Esophagus squamous epithelium (tissue), 4 donors: ENCODE measurements around the gene FAM3D.

ENCODE experiments used
- CTCF ChIP-seq, 6 experiments: fragments of 450-650 bp in 4 of 6; fragments of 200-600 bp in 2 of 6; sonication (generic) in 2 of 6; IDR thresholded peaks; one replicate each; pipeline ENCODE4 v1.5.1; 2016 to 2019; ENCODE audit warnings: antibody characterized with exemption in 6 of 6, mild to moderate bottlenecking in 4 of 6, moderate library complexity in 4 of 6
- POLR2A ChIP-seq, 4 donors: fragments of 450-650 bp; IDR thresholded peaks; one replicate each; pipeline ENCODE4 v1.6.1; 2017; ENCODE audit warnings: antibody characterized with exemption in 4 of 4, mild to moderate bottlenecking in 4 of 4, moderate library complexity in 3 of 4

- no peak for TF ChIP-seq CTCF (IDR thresholded peaks at IDR 0.05)
- TF ChIP-seq POLR2A (IDR thresholded peaks at IDR 0.05), result no peak
Observed at GRCh38 chr3:58704745-58705144, 38.2 kb upstream of the FAM3D start.
